WTC11 (cell line): ENCODE data around the gene ATG5.
"Not testable (repeated sequence)": the region's sequence is repeated elsewhere in the genome, so short reads cannot be mapped to it uniquely, and the experiment has no call there.

Experiments used
- ATF3 ChIP-seq: sonication (generic); formaldehyde crosslinking; conservative IDR thresholded peaks from 2 replicates; pipeline ENCODE4 v1.8.1; 2022; ENCODE audit warnings: mild to moderate bottlenecking, missing genetic modification reagents
- CREM ChIP-seq: sonication (generic); formaldehyde crosslinking; IDR thresholded peaks from 2 replicates; pipeline ENCODE4 v1.8.1; 2022; ENCODE audit warnings: mild to moderate bottlenecking, missing genetic modification reagents, moderate library complexity
- CTCF ChIP-seq: fragments of 200-600 bp; IDR thresholded peaks from 2 replicates; pipeline ENCODE4 v1.8.0; 2022; ENCODE audit warnings: antibody characterized with exemption
- FOXJ3 ChIP-seq: sonication (generic); formaldehyde crosslinking; IDR thresholded peaks from 2 replicates; pipeline ENCODE4 v1.9.0; 2021; ENCODE audit warnings: missing genetic modification reagents, mild to moderate bottlenecking, borderline replicate concordance
- HMGXB4 ChIP-seq: sonication (generic); formaldehyde crosslinking; IDR thresholded peaks from 2 replicates; pipeline ENCODE4 v1.8.1; 2023; ENCODE audit warnings: mild to moderate bottlenecking, moderate library complexity, missing genetic modification reagents
- PRDM15 ChIP-seq: sonication (generic); formaldehyde crosslinking; IDR thresholded peaks from 2 replicates; pipeline ENCODE4 v1.8.0; 2022; ENCODE audit warnings: missing genetic modification reagents
- STAT6 ChIP-seq: sonication (generic); formaldehyde crosslinking; conservative IDR thresholded peaks from 2 replicates; pipeline ENCODE4 v1.8.1; 2023; ENCODE audit warnings: mild to moderate bottlenecking, low read depth, missing genetic modification reagents, moderate library complexity
- TCF7 ChIP-seq: sonication (generic); formaldehyde crosslinking; IDR thresholded peaks from 2 replicates; pipeline ENCODE4 v1.8.0; 2022; ENCODE audit warnings: mild to moderate bottlenecking, low read depth, missing genetic modification reagents, moderate library complexity
- TEAD1 ChIP-seq: sonication (generic); formaldehyde crosslinking; IDR thresholded peaks from 2 replicates; pipeline ENCODE4 v1.8.0; 2022; ENCODE audit warnings: mild to moderate bottlenecking, missing genetic modification reagents
- ZBTB43 ChIP-seq: sonication (generic); formaldehyde crosslinking; IDR thresholded peaks from 2 replicates; pipeline ENCODE4 v1.8.1; 2023; ENCODE audit warnings: mild to moderate bottlenecking, missing genetic modification reagents

GRCh38 chr6:106229876-106230445 is 95.6 kb downstream of the ATG5 start:
- not testable (repeated sequence) for TF ChIP-seq CTCF; STAT6 (CRISPR knock-in tag); TCF7; CREM; ZBTB43 (CRISPR knock-in tag); FOXJ3 (CRISPR knock-in tag); HMGXB4; TEAD1; ATF3 (CRISPR knock-in tag); PRDM15 (CRISPR knock-in tag)
